IMR-90 (cell line): ENCODE measurements around the gene ENO2. TPM values are rescaled to one million over a fixed set of nuclear protein-coding genes. Genes with fewer than 3 reads are reported as not detected.

Experiments used
- ATAC-seq: fragments of 200-7000 bp; cut with Tn5 transposase; 2 replicates; pipeline ENCODE4 v1.9.1; 2020; ENCODE audit warnings: low read depth, mild to moderate bottlenecking, moderate library complexity
- BruUV-seq: library from RNA; stranded (reverse); fragments of 400-500 nt; replicated peaks from 2 replicates; lab custom pipeline; 2021; lab: Mats Ljungman, UMichigan
- CTCF ChIA-PET: fragments of 300-600 bp; formaldehyde crosslinking; extraction: SDS; loops from one replicate; lab custom pipeline; 2021; ENCODE audit warnings: antibody characterized with exemption; lab: Yijun Ruan, JAX
- POLR2A ChIA-PET: fragments of 300-600 bp; sonication (Branson Sonifier 250); formaldehyde crosslinking; loops from one replicate; lab custom pipeline; 2022; ENCODE audit warnings: antibody characterized with exemption; ENCODE audit not compliant: unreplicated experiment; lab: Charles Lee
- DNase-seq: peaks from one replicate; pipeline ENCODE4 v3.0.0; 2013
- H2AFZ ChIP-seq: replicated peaks from 2 replicates; pipeline ENCODE3; 2013; ENCODE audit warnings: low read length, mild to moderate bottlenecking; ENCODE audit not compliant: poor library complexity
- H2AK5ac ChIP-seq: 2 replicates; pipeline ENCODE4 v1.6.1; 2013; ENCODE audit warnings: low read depth, low read length, inconsistent platforms
- H2AK9ac ChIP-seq: replicated peaks from 2 replicates; pipeline ENCODE3; 2013; ENCODE audit warnings: mild to moderate bottlenecking, low read depth, low read length, moderate library complexity; ENCODE audit not compliant: poor library complexity
- H2BK120ac ChIP-seq: 2 replicates; pipeline ENCODE4 v1.6.1; 2013; ENCODE audit warnings: low read depth, low read length, inconsistent platforms
- H2BK15ac ChIP-seq: 3 replicates; pipeline ENCODE4 v1.6.1; 2013; ENCODE audit warnings: low read depth, low read length, inconsistent platforms
- H2BK20ac ChIP-seq: 2 replicates; pipeline ENCODE4 v1.6.1; 2013; ENCODE audit warnings: low read depth, mild to moderate bottlenecking, inconsistent platforms, low read length, moderate library complexity
- H2BK5ac ChIP-seq: 2 replicates; pipeline ENCODE4 v1.6.1; 2013; ENCODE audit warnings: mild to moderate bottlenecking, low read depth, low read length, inconsistent platforms; ENCODE audit not compliant: poor library complexity, severe bottlenecking
- H3K14ac ChIP-seq: replicated peaks from 2 replicates; pipeline ENCODE4 v1.6.1; 2013; ENCODE audit warnings: low read depth, low read length, inconsistent platforms
- H3K18ac ChIP-seq: 2 replicates; pipeline ENCODE4 v1.6.1; 2013; ENCODE audit warnings: low read depth, low read length, control low read depth
- H3K23ac ChIP-seq: 2 replicates; pipeline ENCODE4 v1.6.1; 2013; ENCODE audit warnings: low read depth, low read length, inconsistent platforms
- H3K27ac ChIP-seq: 2 replicates; pipeline ENCODE4 v1.5.1; 2013; ENCODE audit warnings: mild to moderate bottlenecking, control low read depth, low read length; ENCODE audit not compliant: insufficient read depth
- H3K27me3 ChIP-seq: 2 replicates; pipeline ENCODE4 v1.6.1; 2013; ENCODE audit warnings: low read length; ENCODE audit not compliant: control insufficient read depth, insufficient read depth
- H3K36me3 ChIP-seq: 2 replicates; pipeline ENCODE4 v1.6.1; 2013; ENCODE audit warnings: low read length, mixed read lengths; ENCODE audit not compliant: control insufficient read depth, insufficient read depth
- H3K4ac ChIP-seq: 2 replicates; pipeline ENCODE4 v1.6.1; 2013; ENCODE audit warnings: low read depth, low read length, inconsistent platforms
- H3K4me1 ChIP-seq: 2 replicates; pipeline ENCODE4 v1.6.1; 2013; ENCODE audit warnings: low read length, mixed read lengths; ENCODE audit not compliant: control insufficient read depth, insufficient read depth
- H3K4me2 ChIP-seq: 2 replicates; pipeline ENCODE4 v1.6.1; 2013; ENCODE audit warnings: low read depth, mild to moderate bottlenecking, control low read depth, low read length, moderate library complexity
- H3K4me3 ChIP-seq: 2 replicates; pipeline ENCODE4 v1.5.1; 2013; ENCODE audit warnings: low read depth, mild to moderate bottlenecking, control low read depth, low read length, moderate library complexity; ENCODE audit not compliant: insufficient read depth
- H3K56ac ChIP-seq: 2 replicates; pipeline ENCODE4 v1.6.1; 2013; ENCODE audit warnings: low read length, inconsistent platforms; ENCODE audit not compliant: insufficient read depth; ENCODE audit errors: extremely low read depth
- H3K79me1 ChIP-seq, 2 experiments: 2 replicates each; pipeline ENCODE4 v1.6.1; 2013; ENCODE audit warnings: low read length in 2 of 2, inconsistent platforms in 1 of 2, low read depth in 1 of 2
- H3K9ac ChIP-seq: 2 replicates; pipeline ENCODE4 v1.6.1; 2013; ENCODE audit warnings: low read depth, low read length, control low read depth
- H3K9me1 ChIP-seq: 2 replicates; pipeline ENCODE4 v1.6.1; 2013; ENCODE audit warnings: low read length, inconsistent platforms; ENCODE audit not compliant: insufficient read depth
- H3K9me3 ChIP-seq: 2 replicates; pipeline ENCODE4 v1.6.1; 2013; ENCODE audit warnings: low read length; ENCODE audit not compliant: control insufficient read depth, insufficient read depth
- H4K20me1 ChIP-seq: 2 replicates; pipeline ENCODE4 v1.6.1; 2013; ENCODE audit warnings: low read length, inconsistent platforms; ENCODE audit not compliant: insufficient read depth
- H4K5ac ChIP-seq: 2 replicates; pipeline ENCODE4 v1.6.1; 2013; ENCODE audit warnings: mild to moderate bottlenecking, low read depth, low read length, control low read depth
- H4K8ac ChIP-seq, 2 experiments: 2 replicates each; pipeline ENCODE4 v1.6.1; 2013; ENCODE audit warnings: low read depth in 2 of 2, low read length in 2 of 2, control low read depth in 1 of 2, inconsistent platforms in 1 of 2
- H4K91ac ChIP-seq: 2 replicates; pipeline ENCODE4 v1.6.1; 2013; ENCODE audit warnings: low read depth, low read length, inconsistent platforms; ENCODE audit not compliant: insufficient read depth
- NFE2L2 ChIP-seq: fragments of 150-350 bp; IDR thresholded peaks from 2 replicates; pipeline ENCODE4 v1.6.1; 2016; ENCODE audit warnings: low read depth, mild to moderate bottlenecking, low read length
- WGBS, 2 experiments: methylation state at CpG; one replicate each; pipeline versions ENCODE4 v1.1.5 to v1.1.7; 2013; ENCODE audit warnings: missing lambda C conversion rate in 2 of 2; ENCODE audit not compliant: insufficient read length in 1 of 2; ENCODE audit errors: extremely low coverage in 2 of 2; 5-methylcytosine and 5-hydroxymethylcytosine counted together
- dilution Hi-C: fragments of 300-500 bp; cut with HindIII; formaldehyde crosslinking; loops from one replicate; pipeline ENCODE4 v1.14.3; 2018; ENCODE audit warnings: low sequenced_read_pairs; ENCODE audit not compliant: unreplicated experiment
- in situ Hi-C: fragments of 300-500 bp; cut with MboI; formaldehyde crosslinking; loops from 3 replicates; pipeline ENCODE4 v1.14.3; 2019; ENCODE audit warnings: low sequenced_read_pairs, inconsistent platforms, mixed read lengths
- intact Hi-C: fragments of 100-400 bp; cut with micrococcal nuclease; formaldehyde crosslinking; loops from 2 replicates; pipeline ENCODE4 v1.10.0; 2022
- polyA plus RNA-seq, 3 experiments: library from polyadenylated mRNA; depleted of rRNA; stranded (reverse); fragments of >200 nt; gene quantifications; 2 replicates each; pipeline ENCODE4 v1.2.3, GENCODE V29; 2012; ENCODE audit warnings: low replicate concordance in 1 of 3
- total RNA-seq: library from RNA; depleted of rRNA; stranded (reverse); fragments of >200 nt; gene quantifications from 2 replicates; pipeline ENCODE4 v1.2.3, GENCODE V29; 2012
- TF ChIP-seq, protein P1 (sequence below): fragments of 150-350 bp; IDR thresholded peaks from 2 replicates; pipeline ENCODE4 v1.6.1; 2017; ENCODE audit warnings: mild to moderate bottlenecking, antibody characterized with exemption, low read length, low read depth

Gene ENO2
- total and polyA plus RNA-seq, 2 of the 4 experiments (the other 2 are of a cell fraction): 28.3 to 92.8 TPM

- Histone ChIP-seq H2BK15ac (no peak overlapping the region), H3K4me2 (no peak overlapping the region), H3K9me1 (no peaks in the 10 kb centered on the region), H2AK5ac (no peak overlapping the region; the same call in 1 of the 2 replicates), H4K8ac (no peak overlapping the region), H3K23ac (0 out of 2 replicates have a peak overlapping the region, but pooled peaks have one; percentile 75), H3K56ac (no peak overlapping the region), H3K4ac (no peak overlapping the region), H4K5ac (no peak overlapping the region), H3K9ac (no peak overlapping the region), H3K79me1 (peaks cover 20 to 55% of the 10 kb centered on the region in 2 experiments), H2BK120ac (no peak overlapping the region), H3K27me3 (no peaks in the 10 kb centered on the region), H4K20me1 (no peaks in the 10 kb centered on the region), H2BK5ac (no peak overlapping the region), H3K27ac (no peak overlapping the region), H2AK9ac (no peak overlapping the region), H3K36me3 (peaks cover 38% of the 10 kb centered on the region), H2BK20ac (no peak overlapping the region), H3K4me3 (no peak overlapping the region), H3K9me3 (no peaks in the 10 kb centered on the region), H4K91ac (no peak overlapping the region), H3K18ac (no peak overlapping the region), H3K4me1 (peaks cover 4% of the 10 kb centered on the region), H3K14ac (no peak overlapping the region), H2AFZ (no peak overlapping the region)
- TF ChIP-seq NFE2L2: no peak
- TF ChIP-seq, protein P1, sequence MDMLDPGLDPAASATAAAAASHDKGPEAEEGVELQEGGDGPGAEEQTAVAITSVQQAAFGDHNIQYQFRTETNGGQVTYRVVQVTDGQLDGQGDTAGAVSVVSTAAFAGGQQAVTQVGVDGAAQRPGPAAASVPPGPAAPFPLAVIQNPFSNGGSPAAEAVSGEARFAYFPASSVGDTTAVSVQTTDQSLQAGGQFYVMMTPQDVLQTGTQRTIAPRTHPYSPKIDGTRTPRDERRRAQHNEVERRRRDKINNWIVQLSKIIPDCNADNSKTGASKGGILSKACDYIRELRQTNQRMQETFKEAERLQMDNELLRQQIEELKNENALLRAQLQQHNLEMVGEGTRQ: no peak
- no TSS peak for BruUV-seq
- dilution Hi-C loops: no loop called here
- 100% methylated on average over 3 of the region's 9 CpGs; no CpG with 5 or more reads in 1 of the 2 experiments for WGBS, 2 experiments
- ChIA-PET CTCF (interaction anchor here (0.5 kb wide), 1 partner anchor 70 kb away, joined by 3 read pairs; no protein-coding TSS in a partner anchor), POLR2A (no interaction called here)
- DNase-seq (no peak), ATAC-seq (no peak)
- in situ Hi-C loops: no loop called here
- intact Hi-C loops: no loop called here
Observed at GRCh38 chr12:6968426-6968825, 54.0 kb downstream of the ENO2 start.
